ENCODE measurements around the gene FBXO42. TPM values are rescaled to one million over a fixed set of nuclear protein-coding genes. Genes with fewer than 3 reads are reported as not detected.
A peak's percentile ranks its signal among the peaks of the same experiment; 100 is the strongest.

The FBXO42 gene
- total and polyA plus RNA-seq, 2 of the 8 experiments (the other 6 are each of a cell fraction or from before 2014, with no cell fraction given), result 15.1 to 17.0 TPM

GRCh38 chr1:16226129-16226489 is 126.2 kb downstream of the FBXO42 start:
- Histone ChIP-seq H2BK20ac (ENCODE audit: low read length) (no peak overlapping the region), H3K4me3 (ENCODE audit: extremely low read depth in 1 of 4, insufficient read depth in 2 of 4, low read depth in 3 of 4, low read length in 4 of 4) (peak overlapping the region; percentile 24 to 62 (median 54); a peak in 5 of 8 replicates), H4K8ac (ENCODE audit: extremely low read depth, insufficient read depth, low read length) (no peak overlapping the region), H3K4me1 (replicated peaks in 1 of 4; ENCODE audit: control insufficient read depth in 3 of 4, insufficient read depth in 4 of 4, low read length in 3 of 4) (peaks cover 0 to 16% (median 9%) of the 10 kb centered on the region in 4 experiments; a peak in 5 of 7 replicates), H3K9ac (replicated peaks in 1 of 4; ENCODE audit: extremely low read depth in 1 of 4, low read depth in 3 of 4, low read length in 3 of 4) (no peak overlapping the region), H4K20me1 (replicated peaks in 1 of 2; ENCODE audit: control insufficient read depth in 1 of 2, insufficient read depth in 2 of 2, low read length in 2 of 2) (peaks cover 8 to 11% of the 10 kb centered on the region in 2 experiments), H3K79me1 (ENCODE audit: low read depth, low read length) (no peaks in the 10 kb centered on the region; the same call in 1 of the 2 replicates), H2BK12ac (ENCODE audit: low read depth, low read length) (no peak overlapping the region), H3K27ac (ENCODE audit: low read depth, low read length) (no peak overlapping the region), H3K27me3 (replicated peaks in 1 of 4; ENCODE audit: control insufficient read depth in 3 of 4, extremely low read depth in 1 of 4, insufficient read depth in 3 of 4, low read length in 3 of 4) (peaks cover 18 to 56% (median 46%) of the 10 kb centered on the region in 4 experiments), H3K14ac (ENCODE audit: insufficient read length) (no peak overlapping the region), H2AK5ac (ENCODE audit: low read depth, low read length) (no peak overlapping the region), H3K4me2 (ENCODE audit: insufficient read depth in 1 of 2, low read depth in 2 of 2, low read length in 2 of 2) (peak overlapping the region; percentile 73 to 99), H3K23ac (ENCODE audit: insufficient read length) (no peak overlapping the region), H2BK5ac (ENCODE audit: low read depth, low read length) (0 out of 2 replicates have a peak overlapping the region, but pooled peaks have one; percentile 71), H3K23me2 (ENCODE audit: low read depth, low read length) (peaks cover 14% of the 10 kb centered on the region), H2BK120ac (replicated peaks; ENCODE audit: low read depth, low read length) (no peak overlapping the region), H3K4ac (replicated peaks; ENCODE audit: insufficient read length, low read depth, low read length) (no peak overlapping the region), H4K5ac (ENCODE audit: insufficient read length, low read depth, low read length) (no peak overlapping the region), H3K18ac (ENCODE audit: extremely low read depth, low read length) (no peak overlapping the region), H3K79me2 (ENCODE audit: control insufficient read depth in 1 of 2, insufficient read depth in 2 of 2, low read length in 2 of 2) (no peaks in the 10 kb centered on the region), H3K56ac (replicated peaks; ENCODE audit: insufficient read length, low read depth, low read length) (no peak overlapping the region), H4K91ac (replicated peaks; ENCODE audit: insufficient read length, low read length) (no peak overlapping the region), H2AFZ (ENCODE audit: low read length) (0 out of 2 replicates have a peak overlapping the region, but pooled peaks have one; percentile 9), H2BK15ac (ENCODE audit: low read length) (peak overlapping the region; percentile 88; the same call in 1 of the 2 replicates), H3K36me3 (ENCODE audit: control insufficient read depth in 2 of 4, insufficient read depth in 4 of 4, low read length in 3 of 4) (no peaks in the 10 kb centered on the region), H3K9me3 (ENCODE audit: insufficient read depth in 2 of 2, low read depth in 1 of 2, low read length in 1 of 2) (no peaks in the 10 kb centered on the region)
- ChIA-PET POLR2A (ENCODE audit: partially characterized antibody) (interaction anchor here (0.8 to 5.3 kb wide), 4 partner anchors 9 to 21 kb away, joined by 3 to 32 read pairs (median 9); partner anchors contain the start of gene ARHGEF19), CTCF (ENCODE audit: partially characterized antibody) (interaction anchor here (0.6 to 13.8 kb wide), 5 partner anchors 10 to 147 kb away, joined by 3 to 106 read pairs (median 3); partner anchors contain the start of gene ARHGEF19)
- 75% methylated on average over 7 of the region's 7 CpGs; no CpG with 5 or more reads in 1 of the 2 experiments for WGBS, 2 experiments (ENCODE audit: extremely low coverage in 1 of 2, insufficient coverage in 1 of 2, insufficient read length in 1 of 2, insufficient replicate concordance in 2 of 2, low coverage in 1 of 2, low lambda C conversion rate in 2 of 2, missing lambda C conversion rate in 1 of 2)
- FAIRE-seq (no peak), DNase-seq (ENCODE audit: low read depth in 1 of 2, low spot score in 2 of 2) (no peak)
- no peak for TF ChIP-seq USF2 (IDR thresholded peaks at IDR 0.05; ENCODE audit: low read length)
- TF ChIP-seq SP1 (IDR thresholded peaks at IDR 0.05; ENCODE audit: low read depth, low read length), result no peak
- no peak for TF ChIP-seq E2F6 (IDR thresholded peaks at IDR 0.05)
- no peak for TF ChIP-seq EZH2 (IDR thresholded peaks at IDR 0.05; ENCODE audit: low read depth, low read length, severe bottlenecking)
- TF ChIP-seq KDM4A (IDR thresholded peaks at IDR 0.05; ENCODE audit: low read depth, low read length, severe bottlenecking), result no peak
- TF ChIP-seq JUND (IDR thresholded peaks at IDR 0.05; ENCODE audit: low read length), result no peak
- no peak for TF ChIP-seq BRCA1 (IDR thresholded peaks at IDR 0.05; ENCODE audit: low read depth, low read length)
- TF ChIP-seq CBX5 (IDR thresholded peaks at IDR 0.05; ENCODE audit: low read depth, low read length), result no peak
